ENCODE data around the gene CABLES2.

Gene CABLES2

GRCh38 chr20:62437496-62437895 is 30.4 kb upstream of the CABLES2 start:
- no peak for DNase-seq (ENCODE audit: low spot score)
- no peak for TF ChIP-seq CTCF (IDR thresholded peaks at IDR 0.05; ENCODE audit: borderline replicate concordance, control extremely low read depth, extremely low read depth, insufficient read depth, missing control alignments)
- in situ Hi-C loops (cut with MboI; ENCODE audit: low sequenced_read_pairs, unreplicated experiment): no loop called here

GRCh38 chr20:62436692-62437091 is 29.6 kb upstream of the CABLES2 start:
- no peak for DNase-seq (ENCODE audit: low spot score)
- TF ChIP-seq CTCF (IDR thresholded peaks at IDR 0.05; ENCODE audit: borderline replicate concordance, control extremely low read depth, extremely low read depth, insufficient read depth, missing control alignments): no peak

DNA sequence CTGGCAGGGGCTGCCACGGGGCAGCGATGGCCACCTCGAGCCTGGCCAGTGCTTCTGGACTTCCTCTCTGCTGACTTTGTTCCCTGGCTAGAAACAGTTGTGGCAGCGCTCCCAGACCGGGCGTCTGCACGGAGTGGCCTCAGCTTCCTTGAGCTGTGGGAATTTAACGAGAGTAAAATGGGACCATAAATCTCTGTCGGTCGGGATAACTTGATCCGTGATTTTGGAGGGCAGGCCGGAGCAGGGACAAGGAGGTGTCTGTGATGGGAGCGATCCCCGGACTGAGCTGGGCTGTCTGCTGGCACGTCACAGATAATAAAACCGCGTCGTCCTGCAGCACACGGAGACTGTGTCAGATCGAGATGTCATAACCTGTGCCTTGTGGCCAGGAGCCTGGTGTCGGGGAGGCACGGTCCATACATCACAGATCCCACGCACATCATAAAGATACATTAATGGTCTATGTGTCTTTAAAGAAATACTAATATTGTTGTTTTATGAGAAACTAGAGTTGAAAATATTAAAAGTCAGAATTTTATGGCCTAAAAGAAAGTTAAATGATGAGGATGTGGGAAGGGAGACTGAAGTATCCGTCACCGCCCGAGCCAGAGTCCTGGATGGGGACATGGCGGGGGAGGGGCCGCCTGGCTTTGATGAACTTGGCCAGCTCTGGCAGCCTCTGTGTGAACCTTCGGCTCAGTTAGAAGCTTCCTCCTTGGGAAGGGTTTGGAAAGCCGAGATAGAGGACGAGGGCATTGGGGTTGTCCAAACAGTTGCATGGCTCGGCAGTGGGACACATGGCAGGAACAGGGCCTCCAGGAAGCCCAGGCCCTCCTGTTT is 26.8 kb upstream of the CABLES2 start:
- in situ Hi-C loops (cut with MboI; ENCODE audit: low sequenced_read_pairs, unreplicated experiment): no loop called here
- no peak for DNase-seq (ENCODE audit: low spot score)

More at GRCh38 chr20:62436692-62437091, 29.6 kb upstream of the CABLES2 start:
- in situ Hi-C loops (cut with MboI; ENCODE audit: low sequenced_read_pairs, unreplicated experiment): no loop called here

DNA sequence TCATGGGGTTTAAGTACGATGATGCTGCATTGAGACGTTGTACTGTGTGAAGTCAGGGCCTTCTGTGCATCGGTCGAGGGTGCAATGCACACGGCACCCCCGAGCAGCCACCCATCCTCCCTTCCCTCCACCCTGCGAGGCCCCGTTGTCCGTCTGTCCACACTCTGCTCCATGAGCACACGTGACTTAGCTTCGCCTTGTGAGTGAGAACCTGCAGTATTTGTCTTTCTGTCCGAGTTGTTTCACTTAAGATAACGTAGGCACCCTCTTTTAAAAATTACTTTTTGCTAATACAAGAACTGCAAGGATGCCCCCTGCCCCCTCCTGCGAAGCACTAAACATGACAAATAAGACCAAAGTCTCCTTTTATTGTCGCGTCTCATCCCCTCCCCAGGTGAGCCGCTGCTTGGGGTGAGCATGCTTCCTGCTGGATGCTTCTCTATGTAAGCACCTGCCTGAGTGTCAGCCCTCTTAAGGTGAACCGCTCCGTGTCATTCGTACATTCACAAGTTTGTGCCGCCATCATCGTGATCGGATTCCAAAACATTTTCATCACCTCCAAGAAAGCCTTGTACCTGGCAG is 23.9 kb upstream of the CABLES2 start:
- in situ Hi-C loops (cut with MboI; ENCODE audit: low sequenced_read_pairs, unreplicated experiment): no loop called here
- TF ChIP-seq CTCF (IDR thresholded peaks at IDR 0.05; ENCODE audit: borderline replicate concordance, control extremely low read depth, extremely low read depth, insufficient read depth, missing control alignments): no peak
- no peak for DNase-seq (ENCODE audit: low spot score)

More for the DNA sequence above, 26.8 kb upstream of the CABLES2 start:
- no peak for TF ChIP-seq CTCF (IDR thresholded peaks at IDR 0.05; ENCODE audit: borderline replicate concordance, control extremely low read depth, extremely low read depth, insufficient read depth, missing control alignments)

DNA sequence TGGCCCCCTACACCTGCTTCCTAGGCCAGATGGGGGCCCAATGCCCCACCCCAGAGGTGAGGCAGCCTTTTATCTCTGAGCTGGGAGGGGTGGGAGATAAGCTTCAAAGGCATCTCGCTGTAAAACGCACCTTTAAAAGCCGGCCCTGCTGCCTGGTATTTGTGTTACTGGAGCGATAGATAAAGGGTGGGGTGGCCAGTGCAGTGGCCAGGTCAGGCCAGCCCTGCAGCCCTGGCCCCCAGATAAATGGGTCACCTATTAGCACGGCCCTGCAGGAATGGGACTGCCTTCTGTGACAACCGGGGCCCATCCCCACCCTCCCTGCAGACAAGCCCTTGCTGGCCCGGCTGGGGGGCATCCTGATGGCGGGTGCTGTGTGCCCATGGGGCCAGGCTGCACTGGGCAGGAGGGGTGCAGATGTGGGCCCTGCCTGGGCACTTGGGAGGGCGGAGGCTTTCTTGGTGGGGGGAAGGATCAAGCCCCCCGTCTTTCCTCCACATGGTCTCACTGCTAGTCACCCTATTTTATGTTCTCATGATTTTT is 23.3 kb upstream of the CABLES2 start:
- DNase-seq (ENCODE audit: low spot score): no peak
- TF ChIP-seq CTCF (IDR thresholded peaks at IDR 0.05; ENCODE audit: borderline replicate concordance, control extremely low read depth, extremely low read depth, insufficient read depth, missing control alignments): no peak
- in situ Hi-C loops (cut with MboI; ENCODE audit: low sequenced_read_pairs, unreplicated experiment): no loop called here

DNA sequence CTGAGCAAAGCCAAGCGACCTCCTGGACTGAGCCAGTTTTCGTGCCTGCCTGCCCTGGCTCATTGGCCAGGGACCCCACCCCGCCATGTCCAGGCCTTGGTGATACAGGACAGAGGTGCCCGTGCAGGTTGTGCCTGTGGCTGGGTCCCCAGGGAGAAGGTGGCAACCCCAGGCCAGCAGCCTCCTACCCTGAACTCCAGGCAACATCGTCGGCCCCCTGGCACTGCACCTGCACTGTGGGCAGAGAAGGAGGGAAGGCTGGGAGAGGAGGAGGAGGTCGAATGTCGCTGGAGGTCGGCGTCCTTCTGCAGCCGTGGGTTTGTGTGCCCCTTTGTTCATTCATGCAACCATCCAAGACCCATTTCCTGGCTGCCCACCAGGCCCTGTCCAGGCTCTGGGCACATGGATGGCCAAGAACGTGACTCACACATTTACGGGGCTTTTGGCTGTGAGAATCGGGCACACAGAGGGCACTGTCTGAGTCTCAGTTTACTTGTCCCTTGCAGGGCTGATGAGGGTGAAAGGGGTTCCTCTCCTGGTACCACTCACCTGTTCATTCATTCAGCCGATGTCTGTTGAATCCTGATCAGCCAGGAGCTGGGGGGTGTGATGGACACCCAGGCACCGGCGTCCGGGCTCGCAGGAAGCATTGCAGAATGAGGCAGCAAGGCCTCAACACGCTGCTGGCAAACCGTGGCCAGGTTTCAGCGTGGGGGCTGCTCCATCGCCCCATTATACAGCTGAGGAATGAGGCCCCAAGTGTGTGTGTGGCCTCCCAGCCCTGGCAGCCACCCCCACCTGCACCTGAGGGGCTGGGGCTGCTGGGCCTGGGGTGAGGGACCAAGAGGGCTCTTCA is 22.6 kb upstream of the CABLES2 start:
- no peak for TF ChIP-seq CTCF (IDR thresholded peaks at IDR 0.05; ENCODE audit: borderline replicate concordance, control extremely low read depth, extremely low read depth, insufficient read depth, missing control alignments)
- DNase-seq (ENCODE audit: low spot score): no peak
- in situ Hi-C loops (cut with MboI; ENCODE audit: low sequenced_read_pairs, unreplicated experiment): no loop called here
